Measurements from ENCODE around the gene SATB1. TPM values are rescaled to one million over a fixed set of nuclear protein-coding genes. Genes with fewer than 3 reads are reported as not detected.

The SATB1 gene
- total RNA-seq, 2 donors from 2014 or later, result 28.5 to 33.5 TPM

DNA sequence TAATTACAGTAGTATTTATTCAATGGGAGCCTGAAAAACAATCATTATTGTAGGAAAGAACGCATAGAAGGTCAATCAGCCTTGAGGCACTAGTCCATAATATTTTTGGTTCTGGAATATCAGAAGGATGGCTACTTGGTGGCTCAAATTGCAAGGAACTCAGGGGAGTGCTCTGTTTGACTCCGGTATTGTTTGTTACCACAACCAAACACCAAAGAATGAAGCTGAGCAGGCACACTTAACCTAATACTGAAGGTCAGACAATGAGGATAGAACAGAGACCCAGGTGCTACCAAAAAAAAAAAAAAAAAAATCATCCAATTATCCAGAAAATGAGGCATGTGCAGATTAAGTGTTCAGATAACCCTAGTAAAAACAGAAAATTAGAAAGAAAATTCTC is 11.1 kb upstream of the SATB1 start:
- intact Hi-C loops (cut with DNase I), result no loop called here
- ATAC-seq (no peak), DNase-seq (no peak)

DNA sequence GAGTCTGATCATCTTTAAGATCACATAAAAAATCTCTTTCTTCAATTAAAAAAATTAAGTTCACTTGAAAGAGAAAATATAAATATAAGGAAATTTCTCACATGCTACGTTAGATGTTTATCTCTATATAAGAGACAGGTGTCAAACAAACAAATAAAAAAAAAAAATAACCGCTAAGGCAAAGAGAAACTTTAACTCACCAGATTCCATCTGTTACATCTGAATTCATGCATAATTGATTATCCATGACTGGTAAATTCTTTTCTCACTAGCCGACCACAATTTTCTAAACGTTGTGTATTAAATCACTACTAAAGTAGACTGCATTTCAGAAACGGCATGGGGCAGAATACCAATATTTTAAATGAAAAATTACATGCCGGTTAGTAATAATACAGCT is 9.6 kb upstream of the SATB1 start:
- ATAC-seq (no peak), DNase-seq (no peak)
- intact Hi-C loops (cut with DNase I), result no loop called here

DNA sequence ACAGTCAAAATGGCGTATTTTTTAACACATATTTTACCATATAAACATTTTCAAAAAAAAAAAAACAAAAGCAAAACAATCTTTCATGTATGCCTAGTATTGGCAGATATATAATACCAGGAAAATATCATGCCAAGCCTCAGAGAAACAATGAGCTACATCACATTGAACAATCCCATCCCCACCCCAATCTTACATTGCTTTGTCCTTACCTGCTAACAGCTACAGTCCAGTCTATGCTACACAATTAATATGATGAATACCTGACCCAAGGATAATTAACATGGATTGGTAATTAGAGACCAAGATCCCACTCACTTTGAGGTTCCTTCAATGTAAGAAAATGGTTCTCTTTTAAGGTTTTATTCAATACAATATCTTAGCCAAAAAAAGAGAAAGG is 7.6 kb upstream of the SATB1 start:
- ATAC-seq (no peak), DNase-seq (no peak)
- intact Hi-C loops (cut with DNase I), result no loop called here

DNA sequence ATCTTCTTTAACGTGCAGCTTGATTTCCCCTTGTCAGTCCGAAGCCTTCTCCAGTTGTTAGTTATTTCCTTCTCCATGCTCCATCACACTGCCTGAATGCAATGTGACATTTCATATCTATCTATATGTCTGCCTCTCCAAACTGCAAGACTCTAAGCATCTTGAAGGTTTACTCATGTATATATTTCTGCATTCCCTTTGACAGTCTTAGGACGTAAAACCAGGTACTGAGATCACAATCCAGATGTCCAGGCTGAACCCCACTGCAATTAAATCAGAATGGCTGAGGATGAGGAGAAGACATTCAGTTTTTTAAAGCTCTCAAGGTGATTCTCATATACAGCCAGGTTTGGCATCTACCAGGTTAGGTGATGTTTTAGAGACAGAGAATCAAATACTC is 6.1 kb upstream of the SATB1 start:
- ATAC-seq (no peak), DNase-seq (no peak)
- intact Hi-C loops (cut with DNase I), result no loop called here

DNA sequence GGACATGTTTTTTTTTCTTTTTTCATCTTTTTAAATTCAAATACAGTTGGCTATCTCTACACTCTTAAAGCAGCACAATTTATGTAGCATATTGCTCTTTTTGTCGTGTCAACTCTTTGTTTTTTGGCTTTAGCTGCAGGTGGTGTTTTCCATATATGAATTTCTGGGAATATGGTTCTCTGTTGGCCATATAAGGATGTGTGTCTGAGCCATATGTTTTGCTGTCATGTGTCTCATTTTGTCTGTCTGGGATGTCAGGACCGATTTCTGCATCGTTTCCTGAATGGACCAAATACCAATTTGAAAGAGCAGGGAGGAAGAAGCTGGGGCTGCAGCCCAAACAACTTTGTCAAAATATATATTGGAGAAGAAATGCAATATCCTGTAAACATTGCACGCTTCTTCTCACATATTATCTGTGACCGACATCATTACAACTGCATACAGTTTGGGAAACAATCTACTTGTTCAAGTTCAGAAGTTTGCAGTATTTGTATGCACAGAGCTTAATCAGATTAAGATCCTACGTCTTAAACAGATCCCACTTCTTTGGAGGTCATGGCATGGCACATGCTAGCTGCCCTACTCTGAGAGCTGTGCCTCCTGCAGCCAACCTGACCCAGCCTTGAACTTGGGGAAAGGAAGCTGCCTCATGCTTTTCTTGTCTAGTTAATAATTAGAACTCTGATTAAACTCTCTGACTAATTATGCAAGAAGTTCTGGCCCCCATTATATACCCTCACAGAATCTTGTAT is 4.0 kb upstream of the SATB1 start:
- ATAC-seq (no peak), DNase-seq (no peak)
- intact Hi-C loops (cut with DNase I), result no loop called here

DNA sequence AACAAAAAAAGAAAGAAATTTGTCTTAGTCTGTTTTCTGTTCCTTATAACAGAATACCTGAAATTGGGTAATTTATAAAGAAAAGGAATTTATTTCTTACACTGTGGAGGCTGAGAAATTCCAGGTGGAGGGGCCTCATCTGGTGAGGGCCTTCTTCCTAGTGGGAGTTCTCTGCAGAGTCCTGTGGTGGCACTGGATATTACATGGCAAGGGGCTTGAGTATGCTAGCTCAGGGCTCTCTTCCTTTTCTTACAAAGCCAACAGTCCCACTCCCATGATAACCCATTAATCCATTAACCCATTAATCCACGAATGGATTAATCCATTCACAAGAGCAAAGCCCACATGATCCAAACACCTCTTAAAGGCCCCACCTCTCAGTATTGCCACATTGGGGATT is 2.9 kb upstream of the SATB1 start:
- intact Hi-C loops (cut with DNase I), result no loop called here
- ATAC-seq (no peak), DNase-seq (no peak)

DNA sequence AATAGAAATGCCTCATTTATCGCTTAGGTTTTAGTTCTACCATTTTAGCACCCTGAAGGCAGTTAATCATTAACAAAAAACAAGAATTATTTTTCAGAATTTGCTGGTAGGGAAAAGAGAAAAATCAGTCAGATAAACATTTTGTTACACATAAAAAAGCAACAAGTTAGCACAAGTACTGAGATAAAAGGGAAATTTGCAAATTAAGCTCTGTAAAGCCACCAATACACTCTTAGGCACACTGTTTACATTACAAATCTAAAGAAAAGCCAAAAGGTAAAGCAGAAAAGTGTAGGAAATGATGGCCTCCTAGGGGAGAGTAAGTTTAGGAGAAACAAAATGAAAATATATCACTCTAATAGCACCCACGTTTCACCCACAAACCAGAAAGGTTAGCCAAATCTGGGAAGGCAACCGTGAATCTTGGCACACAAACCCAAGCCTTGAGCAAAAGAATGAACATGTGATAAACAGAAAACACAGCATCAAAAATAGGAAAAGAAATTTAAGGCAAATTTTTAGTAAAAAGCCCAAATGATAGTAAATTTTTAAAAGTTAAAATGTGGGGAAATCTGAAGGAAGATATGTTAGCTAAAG is 1.6 kb upstream of the SATB1 start:
- intact Hi-C loops (cut with DNase I), result no loop called here
- no peak for ATAC-seq
- DNase-seq, result no peak

DNA sequence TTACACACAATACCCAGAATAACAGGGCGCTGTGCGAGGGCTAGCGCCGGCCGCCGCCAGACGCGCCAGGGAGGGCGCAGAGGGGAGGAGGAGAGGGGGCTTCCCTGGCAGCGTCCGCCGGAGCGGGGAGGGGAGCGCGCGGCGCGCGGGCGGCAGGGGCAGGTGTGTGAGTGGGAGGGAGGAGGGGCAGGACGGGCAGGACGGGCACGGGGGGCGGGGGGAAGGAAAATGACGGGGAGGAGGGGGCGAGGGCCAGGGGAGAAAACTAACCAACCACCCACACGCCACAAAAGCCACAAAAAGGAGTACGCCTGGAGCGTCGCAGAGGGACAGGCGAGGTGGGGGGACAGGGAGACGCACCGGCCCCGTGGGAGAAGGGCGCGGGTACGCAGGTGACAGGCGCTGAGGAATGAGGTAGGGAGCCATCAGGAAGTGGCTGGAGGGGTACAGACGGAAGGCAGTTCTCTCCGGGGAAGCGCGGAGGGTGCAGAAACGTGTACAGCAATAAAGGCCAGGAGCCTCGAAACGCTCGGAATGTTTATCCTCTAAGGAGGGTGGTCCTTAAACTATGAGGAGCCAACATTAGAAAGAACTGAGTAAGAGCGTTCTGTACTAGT is 610 bp upstream of the SATB1 start:
- DNase-seq (peak; percentile 53), ATAC-seq (peak; percentile 61 to 73)
- intact Hi-C loops (cut with DNase I), result no loop called here

DNA sequence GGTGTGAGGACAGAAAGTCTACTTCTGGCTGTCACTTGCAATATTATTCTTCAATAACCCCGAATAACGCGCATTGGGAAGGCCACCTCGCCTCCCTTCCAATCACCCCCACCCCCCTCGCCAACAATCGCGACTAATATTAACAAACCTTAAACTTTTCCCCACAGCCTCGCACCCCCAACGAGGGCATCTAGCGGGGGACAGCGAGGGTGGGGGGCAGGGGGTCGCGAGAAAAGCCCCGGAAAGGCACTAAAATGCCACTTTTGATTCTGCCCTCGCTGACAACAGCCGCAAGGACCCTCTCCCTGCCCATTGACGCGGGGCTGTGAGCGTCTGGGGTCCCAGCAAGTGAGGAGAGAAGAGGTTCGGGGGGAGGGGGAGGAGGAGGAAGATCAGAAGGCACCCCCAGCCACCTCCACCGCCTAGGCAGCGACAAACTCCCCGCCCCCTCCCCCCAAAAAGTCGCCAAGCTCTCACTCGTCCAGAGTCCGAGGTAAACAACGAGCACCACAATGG is 868 bp downstream of the SATB1 start:
- intact Hi-C loops (cut with DNase I), result no loop called here
- ATAC-seq, result peak; percentile 14 to 16
- DNase-seq, result no peak

DNA sequence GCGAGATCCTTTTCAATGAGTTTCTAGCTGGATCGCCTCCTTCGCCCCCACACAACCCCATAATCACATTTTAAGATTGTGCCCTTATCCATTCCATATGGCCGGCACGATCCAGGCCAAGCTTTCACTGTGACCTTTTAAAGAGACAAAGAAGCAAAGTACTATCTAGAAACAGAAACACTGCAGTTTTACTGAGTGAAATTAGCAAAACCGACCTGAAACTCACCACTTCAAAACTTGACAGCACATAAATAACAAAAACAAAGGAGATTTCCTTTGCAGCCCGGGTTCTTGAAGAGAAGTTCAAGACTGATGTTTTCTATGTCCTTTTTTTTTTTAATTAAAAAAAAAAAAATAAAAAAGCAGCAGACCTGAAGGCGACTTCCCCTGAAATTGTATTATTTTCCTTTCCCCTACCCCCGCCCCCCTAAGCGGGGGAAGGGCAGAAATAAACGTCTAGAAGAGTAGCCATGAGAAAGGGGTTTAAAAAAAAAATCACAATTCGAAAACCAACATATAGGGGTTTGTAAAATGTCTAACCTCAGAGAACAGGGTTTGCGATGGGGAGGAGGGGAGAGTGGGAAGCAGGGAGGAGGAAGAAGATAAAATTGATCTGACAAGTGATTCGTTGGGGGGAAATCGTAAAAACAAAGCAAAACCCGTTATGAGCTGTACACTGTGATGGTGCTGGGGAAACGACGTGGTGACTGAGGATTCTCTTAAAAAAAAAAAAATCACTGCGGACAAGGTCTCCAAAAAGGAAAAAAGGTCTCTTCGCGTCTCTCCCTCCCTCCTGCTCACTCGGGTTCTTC is 1.5 kb downstream of the SATB1 start:
- ATAC-seq, result peak in 1 of 2 donors; percentile 23
- peak; percentile 50 for DNase-seq
- intact Hi-C loops (cut with DNase I), result no loop called here

DNA sequence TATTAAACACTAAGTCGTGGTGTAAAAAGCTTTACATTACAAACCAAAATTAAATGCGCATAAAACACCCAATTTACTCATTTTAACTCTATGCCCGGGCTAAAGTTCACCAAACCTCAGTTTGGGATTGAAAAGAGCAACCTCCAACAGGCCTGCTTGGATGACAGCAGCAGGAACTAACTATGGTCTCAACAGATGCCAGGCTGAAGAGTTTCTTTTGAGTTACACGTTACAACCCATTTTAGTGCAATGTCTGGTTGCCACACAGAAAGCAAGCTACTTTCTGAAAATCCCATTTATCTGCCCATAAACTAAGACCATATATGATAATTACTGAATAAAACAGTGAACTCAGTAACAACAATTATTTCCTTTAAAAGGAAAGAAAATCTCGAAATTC is 2.2 kb downstream of the SATB1 start:
- intact Hi-C loops (cut with DNase I), result no loop called here
- ATAC-seq (no peak), DNase-seq (no peak)

DNA sequence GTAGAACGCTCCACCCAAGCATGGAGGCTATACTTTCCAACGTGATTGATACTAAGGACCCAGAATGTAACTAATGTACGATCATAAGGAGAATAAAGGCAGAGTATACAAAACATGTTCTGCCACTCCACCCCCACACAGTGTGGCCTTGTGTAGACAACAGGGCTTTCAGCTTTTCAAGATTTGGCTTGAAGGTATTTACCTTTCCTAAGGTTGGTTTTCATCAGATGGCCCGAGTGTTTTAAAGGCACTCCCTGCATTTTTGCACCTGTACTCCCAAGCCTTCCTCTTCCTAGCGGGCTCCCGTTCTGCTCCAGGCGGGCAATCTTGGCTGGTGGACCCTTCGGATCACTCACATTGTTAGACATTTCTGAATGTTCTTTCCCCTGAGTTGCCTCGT is 4.6 kb downstream of the SATB1 start:
- no peak for ATAC-seq
- intact Hi-C loops (cut with DNase I), result no loop called here
- no peak for DNase-seq

DNA sequence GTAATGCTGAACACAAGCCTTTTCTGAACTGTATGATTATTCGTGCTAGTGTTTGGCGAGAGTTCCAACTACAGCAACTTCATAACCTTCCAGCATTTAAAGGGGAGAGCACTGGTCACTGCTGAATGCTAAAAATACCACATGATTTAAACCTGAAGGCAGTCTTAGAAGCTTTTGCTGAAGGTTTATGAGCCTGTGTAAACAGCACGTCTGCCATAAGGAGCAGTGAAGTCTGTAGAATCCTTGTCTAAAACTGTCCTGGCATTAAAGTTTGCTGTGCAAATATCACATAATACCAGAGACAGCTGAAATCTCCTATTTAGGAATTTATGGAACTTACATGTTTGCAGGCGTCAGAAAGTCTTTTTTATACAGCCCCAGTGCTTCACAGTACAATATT is 5.9 kb downstream of the SATB1 start:
- ATAC-seq (peak; percentile 54 to 73), DNase-seq (no peak)
- intact Hi-C loops (cut with DNase I), result no loop called here

DNA sequence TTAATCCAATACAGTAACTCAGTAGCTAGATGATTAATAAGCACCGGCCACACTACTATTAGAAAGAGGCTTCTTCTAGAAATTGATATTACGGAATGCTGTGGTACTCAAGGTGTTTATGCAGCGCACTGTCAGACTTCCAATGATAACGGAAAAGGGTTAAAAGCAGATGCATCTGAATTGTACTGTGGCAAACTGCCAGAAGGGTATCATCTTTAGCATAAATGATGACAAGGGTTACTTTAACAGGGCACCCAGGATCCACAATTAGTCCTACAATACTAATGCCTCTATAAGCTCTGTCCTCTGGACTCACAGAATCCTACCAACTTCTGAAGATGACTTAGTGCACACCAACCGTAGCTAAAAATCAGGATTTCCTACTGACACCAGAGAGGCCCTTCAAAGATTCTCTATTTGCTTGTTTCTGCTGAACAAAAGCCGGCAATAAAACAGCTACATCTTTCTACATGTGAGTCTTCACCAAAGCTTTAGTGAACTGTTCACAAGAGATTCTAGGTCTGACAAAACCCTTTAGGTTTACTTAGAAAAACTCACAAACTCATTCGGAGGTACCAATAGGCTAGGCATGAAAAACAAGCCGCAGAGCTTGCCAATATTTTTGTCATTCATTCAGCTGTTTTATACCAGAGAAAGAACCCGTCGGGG is 7.1 kb downstream of the SATB1 start:
- ATAC-seq (no peak), DNase-seq (no peak)
- intact Hi-C loops (cut with DNase I), result no loop called here

DNA sequence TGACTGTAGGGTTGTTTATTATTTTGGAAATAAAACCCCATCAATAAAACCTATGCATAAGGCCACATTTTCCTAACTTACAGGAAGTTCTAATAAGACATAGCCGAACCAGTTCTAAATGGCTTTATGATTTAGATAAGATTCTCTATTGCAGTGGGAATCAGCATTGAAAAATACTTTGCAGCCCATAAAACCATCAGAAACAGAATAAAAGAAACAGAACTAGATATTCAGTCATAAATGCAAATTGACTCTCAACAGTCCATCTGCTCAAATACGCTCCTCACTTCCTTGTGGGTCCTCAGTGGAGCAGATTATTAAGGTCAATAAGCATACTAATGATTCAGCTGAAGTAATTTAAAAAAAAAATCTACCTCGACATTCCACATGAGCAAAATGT is 8.8 kb downstream of the SATB1 start:
- intact Hi-C loops (cut with DNase I), result no loop called here
- DNase-seq (no peak), ATAC-seq (no peak)

DNA sequence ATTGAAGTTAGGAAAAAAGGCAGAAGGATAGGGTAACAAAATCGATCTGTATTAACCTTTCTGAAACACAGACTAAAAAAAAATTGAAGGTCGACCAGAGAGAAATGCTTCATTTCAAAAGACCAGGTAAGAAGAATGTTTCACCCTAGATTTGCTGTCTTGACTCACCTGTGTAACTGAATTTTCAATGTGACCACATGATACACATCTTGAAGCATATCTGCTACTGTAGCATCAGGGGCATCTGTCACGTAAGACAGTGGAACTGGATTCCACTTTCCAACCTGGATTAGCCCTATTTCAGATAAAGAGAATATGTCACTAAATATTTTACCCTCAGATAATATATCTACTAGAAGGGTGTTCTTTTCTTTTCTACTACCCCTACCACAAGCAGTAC is 9.3 kb downstream of the SATB1 start:
- no peak for ATAC-seq
- DNase-seq, result no peak
- intact Hi-C loops (cut with DNase I), result no loop called here

DNA sequence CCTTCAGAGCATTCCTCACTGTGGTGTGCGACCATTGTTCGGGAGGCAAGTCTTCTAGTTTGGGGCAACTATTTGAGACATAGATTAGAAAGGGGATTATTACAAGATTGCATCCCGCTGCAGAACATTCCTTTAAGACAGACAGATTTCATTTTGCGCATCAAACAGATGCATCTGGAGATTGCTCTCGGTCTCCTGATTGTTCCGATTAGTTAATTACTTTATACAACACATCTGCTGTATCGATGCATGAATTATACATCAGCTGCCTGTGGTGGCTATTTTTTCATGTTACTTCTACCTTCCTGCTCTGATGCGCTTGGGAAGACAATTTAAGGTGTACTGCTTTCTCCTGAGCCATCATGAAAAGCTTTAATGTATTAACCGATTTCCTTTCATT is 10.0 kb downstream of the SATB1 start:
- ATAC-seq (no peak), DNase-seq (no peak)
- intact Hi-C loops (cut with DNase I), result no loop called here

DNA sequence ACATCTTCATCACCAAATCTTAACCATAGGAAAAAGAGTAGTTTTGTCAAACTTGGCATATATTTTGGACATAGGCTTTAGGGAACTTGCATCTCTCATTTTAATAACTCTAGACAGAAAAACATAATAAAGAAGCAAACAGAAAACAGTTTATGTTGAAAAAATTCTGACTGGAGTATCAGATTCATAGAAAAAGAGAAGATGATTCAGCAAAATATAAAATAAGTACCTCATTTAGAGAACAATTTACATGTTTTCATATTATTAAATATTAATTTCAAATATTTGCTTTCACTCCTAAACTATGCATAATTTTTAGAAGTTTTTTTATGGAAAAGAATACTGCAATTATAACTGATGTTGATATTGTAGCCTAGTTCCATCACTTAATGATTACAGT is 12.5 kb downstream of the SATB1 start:
- ATAC-seq (no peak), DNase-seq (no peak)
- intact Hi-C loops (cut with DNase I), result no loop called here

DNA sequence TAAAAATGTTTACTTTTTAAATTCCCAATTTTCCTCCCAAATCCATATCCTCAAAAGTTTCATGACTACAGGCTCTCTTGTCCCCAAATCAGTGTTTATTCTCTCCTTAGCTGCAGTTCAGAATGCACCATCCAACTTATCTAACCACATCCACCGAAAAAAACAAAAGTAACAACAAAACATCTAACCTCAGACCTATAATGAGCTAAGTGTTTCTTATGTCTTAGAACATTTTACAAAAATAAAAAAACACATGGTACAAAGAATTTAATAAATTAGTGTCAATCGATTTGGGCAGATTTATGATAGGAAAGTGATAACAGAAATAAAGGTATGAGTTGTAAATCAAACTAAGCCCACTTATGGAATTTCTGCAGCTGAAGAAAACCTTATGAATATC is 13.6 kb downstream of the SATB1 start:
- intact Hi-C loops (cut with DNase I), result no loop called here
- ATAC-seq (no peak), DNase-seq (no peak)

Measured in left cardiac atrium (tissue), 4 donors.